22Rv1 (cell line): Measurements from ENCODE around the gene H3-3A.

Experiments used
- CTCF ChIP-seq: fragments of 450-650 bp; IDR thresholded peaks from 2 replicates; pipeline ENCODE4 v1.5.1; 2017; ENCODE audit warnings: mild to moderate bottlenecking
- ZFX ChIP-seq: fragments of 450-650 bp; IDR thresholded peaks from 2 replicates; pipeline ENCODE4 v1.6.1; 2017; ENCODE audit warnings: antibody characterized with exemption, borderline replicate concordance

- TF ChIP-seq CTCF (no peak), ZFX (no peak)
Observed at GRCh38 chr1:226021401-226021800, 41.1 kb upstream of the H3-3A start.
